ENCODE data around the gene COL4A3. TPM values are rescaled to one million over a fixed set of nuclear protein-coding genes. Genes with fewer than 3 reads are reported as not detected.

The COL4A3 gene
- total and polyA plus RNA-seq, 7 experiments from 2014 or later = 0.13 to 0.69 TPM; not detected in 5

GRCh38 chr2:227340106-227340505 is 175.7 kb downstream of the COL4A3 start:
- Mint-ChIP-seq H3K36me3 (peaks cover 12 to 40% (median 30%) of the 10 kb centered on the region in 5 donors), H3K9me3 (no peaks in the 10 kb centered on the region), H3K27ac (no peak overlapping the region), H3K4me1 (peaks cover 0 to 9% (median 0%) of the 10 kb centered on the region in 7 donors), H3K27me3 (no peaks in the 10 kb centered on the region), H3K4me3 (no peak overlapping the region)
- Histone ChIP-seq H3K27me3 (ENCODE audit: control insufficient read depth in 2 of 2, insufficient read depth in 2 of 2, low read length in 2 of 2) (no peaks in the 10 kb centered on the region), H3K9me3 (ENCODE audit: control insufficient read depth in 2 of 3, low read length in 3 of 3) (no peaks in the 10 kb centered on the region), H3K27ac (ENCODE audit: low read depth, low read length) (no peak overlapping the region), H3K4me3 (ENCODE audit: low read length) (no peak overlapping the region), H3K4me1 (ENCODE audit: control insufficient read depth in 2 of 2, insufficient read depth in 2 of 2, low read length in 2 of 2) (no peaks in the 10 kb centered on the region), H3K36me3 (ENCODE audit: control insufficient read depth in 2 of 3, insufficient read depth in 3 of 3, low read length in 3 of 3) (peaks cover 3 to 25% (median 6%) of the 10 kb centered on the region in 3 experiments)
- ChIA-PET POLR2A (no interaction called here), CTCF (no interaction called here)
- ATAC-seq = no peak
- intact Hi-C loops (cut with micrococcal nuclease) = no loop called here
- DNase-seq = no peak

- no peaks in the 10 kb centered on the region for H3K4me1 ChIP-seq (ENCODE audit: control insufficient read depth in 2 of 2, insufficient read depth in 2 of 2, low read length in 2 of 2)
- no peaks in the 10 kb centered on the region for H3K9me3 Mint-ChIP-seq
- no peaks in the 10 kb centered on the region for H3K27me3 ChIP-seq (ENCODE audit: control insufficient read depth in 2 of 2, insufficient read depth in 2 of 2, low read length in 2 of 2)
- CTCF ChIA-PET = no interaction called here
- no peak overlapping the region for H3K4me3 Mint-ChIP-seq
- peaks cover 3 to 12% (median 6%) of the 10 kb centered on the region in 3 experiments for H3K36me3 ChIP-seq (ENCODE audit: control insufficient read depth in 2 of 3, insufficient read depth in 3 of 3, low read length in 3 of 3)
- H3K27me3 Mint-ChIP-seq = no peaks in the 10 kb centered on the region
- ATAC-seq (no peak), DNase-seq (no peak)
- intact Hi-C loops (cut with micrococcal nuclease) = no loop called here
- no peak overlapping the region for H3K27ac ChIP-seq (ENCODE audit: low read depth, low read length)
- peaks cover 0 to 41% (median 16%) of the 10 kb centered on the region in 5 donors for H3K36me3 Mint-ChIP-seq
- no peak overlapping the region for H3K27ac Mint-ChIP-seq
- H3K9me3 ChIP-seq (ENCODE audit: control insufficient read depth in 2 of 3, low read length in 3 of 3) = no peaks in the 10 kb centered on the region
- H3K4me3 ChIP-seq (ENCODE audit: low read length) = no peak overlapping the region
- H3K4me1 Mint-ChIP-seq = peaks cover 0 to 4% (median 0%) of the 10 kb centered on the region in 7 donors
- POLR2A ChIA-PET = no interaction called here
Observed at GRCh38 chr2:227341553-227341952, 177.1 kb downstream of the COL4A3 start.

GRCh38 chr2:227344231-227344630 is 179.8 kb downstream of the COL4A3 start:
- Mint-ChIP-seq H3K36me3 (peaks cover 0 to 46% (median 14%) of the 10 kb centered on the region in 5 donors), H3K4me3 (no peak overlapping the region), H3K9me3 (no peaks in the 10 kb centered on the region), H3K27me3 (no peaks in the 10 kb centered on the region), H3K4me1 (peaks cover 0 to 3% (median 0%) of the 10 kb centered on the region in 7 donors), H3K27ac (peak overlapping the region in 1 of 9 donors; percentile 31)
- Histone ChIP-seq H3K27ac (ENCODE audit: low read depth, low read length) (no peak overlapping the region), H3K4me1 (ENCODE audit: control insufficient read depth in 2 of 2, insufficient read depth in 2 of 2, low read length in 2 of 2) (no peaks in the 10 kb centered on the region), H3K4me3 (ENCODE audit: low read length) (no peak overlapping the region), H3K36me3 (ENCODE audit: control insufficient read depth in 2 of 3, insufficient read depth in 3 of 3, low read length in 3 of 3) (peaks cover 6 to 13% (median 7%) of the 10 kb centered on the region in 3 experiments), H3K9me3 (ENCODE audit: control insufficient read depth in 2 of 3, low read length in 3 of 3) (no peaks in the 10 kb centered on the region), H3K27me3 (ENCODE audit: control insufficient read depth in 2 of 2, insufficient read depth in 2 of 2, low read length in 2 of 2) (no peaks in the 10 kb centered on the region)
- DNase-seq (no peak), ATAC-seq (no peak)
- intact Hi-C loops (cut with micrococcal nuclease) = no loop called here
- ChIA-PET CTCF (no interaction called here), POLR2A (interaction anchor here (0.7 kb wide), 1 partner anchor 14 kb away, joined by 3 read pairs; no protein-coding TSS in a partner anchor)

GRCh38 chr2:227347117-227347516 is 182.7 kb downstream of the COL4A3 start:
- Mint-ChIP-seq H3K27ac (peak overlapping the region in 1 of 9 donors; percentile 25), H3K36me3 (peaks cover 0 to 40% (median 11%) of the 10 kb centered on the region in 5 donors), H3K4me3 (no peak overlapping the region), H3K4me1 (peaks cover 0 to 5% (median 0%) of the 10 kb centered on the region in 7 donors), H3K9me3 (no peaks in the 10 kb centered on the region), H3K27me3 (no peaks in the 10 kb centered on the region)
- CTCF ChIA-PET = interaction anchor here (1.1 kb wide), 1 partner anchor 8 kb away, joined by 3 read pairs; no protein-coding TSS in a partner anchor
- intact Hi-C loops (cut with micrococcal nuclease) = no loop called here
- Histone ChIP-seq H3K27ac (ENCODE audit: low read depth, low read length) (no peak overlapping the region), H3K4me1 (ENCODE audit: control insufficient read depth in 2 of 2, insufficient read depth in 2 of 2, low read length in 2 of 2) (no peaks in the 10 kb centered on the region), H3K9me3 (ENCODE audit: control insufficient read depth in 2 of 3, low read length in 3 of 3) (no peaks in the 10 kb centered on the region), H3K27me3 (ENCODE audit: control insufficient read depth in 2 of 2, insufficient read depth in 2 of 2, low read length in 2 of 2) (no peaks in the 10 kb centered on the region), H3K4me3 (ENCODE audit: low read length) (no peak overlapping the region), H3K36me3 (ENCODE audit: control insufficient read depth in 2 of 3, insufficient read depth in 3 of 3, low read length in 3 of 3) (peaks cover 4 to 6% (median 6%) of the 10 kb centered on the region in 3 experiments)
- POLR2A ChIA-PET = no interaction called here
- DNase-seq (no peak), ATAC-seq (no peak)

- Histone ChIP-seq H3K27me3 (ENCODE audit: control insufficient read depth in 2 of 2, insufficient read depth in 2 of 2, low read length in 2 of 2) (no peaks in the 10 kb centered on the region), H3K4me3 (ENCODE audit: low read length) (no peak overlapping the region), H3K27ac (ENCODE audit: low read depth, low read length) (no peak overlapping the region), H3K4me1 (ENCODE audit: control insufficient read depth in 2 of 2, insufficient read depth in 2 of 2, low read length in 2 of 2) (no peaks in the 10 kb centered on the region), H3K9me3 (ENCODE audit: control insufficient read depth in 2 of 3, low read length in 3 of 3) (no peaks in the 10 kb centered on the region), H3K36me3 (ENCODE audit: control insufficient read depth in 2 of 3, insufficient read depth in 3 of 3, low read length in 3 of 3) (peaks cover under 1 to 6% (median 4%) of the 10 kb centered on the region in 3 experiments)
- Mint-ChIP-seq H3K36me3 (peaks cover 0 to 41% (median 6%) of the 10 kb centered on the region in 5 donors), H3K27me3 (no peaks in the 10 kb centered on the region), H3K4me1 (peaks cover 0 to 5% (median 0%) of the 10 kb centered on the region in 7 donors), H3K27ac (no peak overlapping the region), H3K4me3 (no peak overlapping the region), H3K9me3 (peaks cover 0 to 2% (median 0%) of the 10 kb centered on the region in 11 donors)
- DNase-seq = no peak
- ATAC-seq = no peak
- CTCF ChIA-PET = no interaction called here
- POLR2A ChIA-PET = no interaction called here
- intact Hi-C loops (cut with micrococcal nuclease) = no loop called here
Observed at GRCh38 chr2:227348324-227348723, 183.9 kb downstream of the COL4A3 start.

- DNase-seq = no peak
- CTCF ChIA-PET = no interaction called here
- H3K27ac Mint-ChIP-seq = no peak overlapping the region
Observed at GRCh38 chr2:227349989-227350612, 185.7 kb downstream of the COL4A3 start.

GRCh38 chr2:227351639-227352038 is 187.2 kb downstream of the COL4A3 start:
- peaks cover 4 to 40% (median 6%) of the 10 kb centered on the region in 5 donors for H3K36me3 Mint-ChIP-seq
- Histone ChIP-seq H3K36me3 (ENCODE audit: control insufficient read depth in 2 of 3, insufficient read depth in 3 of 3, low read length in 3 of 3) (peaks cover 0 to 19% (median 9%) of the 10 kb centered on the region in 3 experiments), H3K27me3 (ENCODE audit: control insufficient read depth in 2 of 2, insufficient read depth in 2 of 2, low read length in 2 of 2) (no peaks in the 10 kb centered on the region), H3K27ac (ENCODE audit: low read depth, low read length) (no peak overlapping the region), H3K4me3 (ENCODE audit: low read length) (no peak overlapping the region), H3K4me1 (ENCODE audit: control insufficient read depth in 2 of 2, insufficient read depth in 2 of 2, low read length in 2 of 2) (no peaks in the 10 kb centered on the region), H3K9me3 (ENCODE audit: control insufficient read depth in 2 of 3, low read length in 3 of 3) (no peaks in the 10 kb centered on the region)
- ChIA-PET POLR2A (no interaction called here), CTCF (no interaction called here)
- peak overlapping the region in 5 of 9 donors; percentile 1 to 59 (median 32) for H3K27ac Mint-ChIP-seq
- H3K4me3 Mint-ChIP-seq = no peak overlapping the region
- peaks cover 0 to 5% (median 0%) of the 10 kb centered on the region in 7 donors for H3K4me1 Mint-ChIP-seq
- ATAC-seq = no peak
- DNase-seq = no peak
- H3K27me3 Mint-ChIP-seq = no peaks in the 10 kb centered on the region
- peaks cover 0 to 2% (median 0%) of the 10 kb centered on the region in 11 donors for H3K9me3 Mint-ChIP-seq
- intact Hi-C loops (cut with micrococcal nuclease) = no loop called here

More at GRCh38 chr2:227349989-227350612, 185.7 kb downstream of the COL4A3 start:
- Mint-ChIP-seq H3K27me3 (no peaks in the 10 kb centered on the region), H3K4me1 (peaks cover 0 to 5% (median 0%) of the 10 kb centered on the region in 7 donors), H3K36me3 (peaks cover 0 to 44% (median 6%) of the 10 kb centered on the region in 5 donors), H3K4me3 (no peak overlapping the region), H3K9me3 (peaks cover 0 to 2% (median 0%) of the 10 kb centered on the region in 11 donors)
- intact Hi-C loops (cut with micrococcal nuclease) = no loop called here
- Histone ChIP-seq H3K36me3 (ENCODE audit: control insufficient read depth in 2 of 3, insufficient read depth in 3 of 3, low read length in 3 of 3) (peaks cover 0 to 6% (median 4%) of the 10 kb centered on the region in 3 experiments), H3K27me3 (ENCODE audit: control insufficient read depth in 2 of 2, insufficient read depth in 2 of 2, low read length in 2 of 2) (no peaks in the 10 kb centered on the region), H3K27ac (ENCODE audit: low read depth, low read length) (no peak overlapping the region), H3K4me3 (ENCODE audit: low read length) (no peak overlapping the region), H3K9me3 (ENCODE audit: control insufficient read depth in 2 of 3, low read length in 3 of 3) (no peaks in the 10 kb centered on the region), H3K4me1 (ENCODE audit: control insufficient read depth in 2 of 2, insufficient read depth in 2 of 2, low read length in 2 of 2) (no peaks in the 10 kb centered on the region)
- POLR2A ChIA-PET = no interaction called here
- ATAC-seq = no peak
